Adrenal gland (tissue), 5 donors: ENCODE data around the gene TUB.

Experiments
- POLR2A ChIP-seq, 2 donors: fragments of 450-650 bp; IDR thresholded peaks; one replicate each; pipeline ENCODE4 v1.6.1; 2017; ENCODE audit warnings: antibody characterized with exemption in 2 of 2, mild to moderate bottlenecking in 2 of 2, moderate library complexity in 1 of 2
- TF ChIP-seq, protein P1 (sequence below), 6 experiments: fragments of 450-650 bp in 4 of 6; fragments of 200-600 bp in 2 of 6; sonication (generic) in 1 of 6; IDR thresholded peaks; 1 replicate in 5 of 6; 2 replicates in 1 of 6; pipeline versions ENCODE4 v1.5.1 to v1.8.0; 2016 to 2021; ENCODE audit warnings: antibody characterized with exemption in 6 of 6, mild to moderate bottlenecking in 2 of 6, moderate library complexity in 1 of 6
- donor health status: DM: no; HTN: no; CAD: no.

DNA sequence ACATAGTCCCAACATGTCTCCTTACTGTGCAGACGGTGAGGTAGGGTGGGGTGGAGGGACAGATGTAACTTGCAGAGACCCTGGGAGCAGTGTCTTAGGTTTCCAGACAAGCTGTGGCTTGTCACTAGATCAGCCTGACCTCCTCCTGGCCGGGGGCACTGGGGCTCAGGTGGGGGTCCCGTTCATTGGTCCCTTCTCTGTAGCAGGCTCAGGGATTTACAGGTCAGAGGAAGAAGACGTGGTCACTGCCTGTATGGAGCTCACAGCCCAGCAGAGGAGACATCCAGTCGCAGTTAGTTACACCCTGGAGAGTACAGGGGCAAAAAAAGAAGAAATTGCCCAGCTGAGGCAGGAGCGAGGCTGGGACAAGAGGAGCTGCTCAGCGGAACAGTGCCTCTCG is 22.0 kb upstream of the TUB start:
- TF ChIP-seq, protein P1, sequence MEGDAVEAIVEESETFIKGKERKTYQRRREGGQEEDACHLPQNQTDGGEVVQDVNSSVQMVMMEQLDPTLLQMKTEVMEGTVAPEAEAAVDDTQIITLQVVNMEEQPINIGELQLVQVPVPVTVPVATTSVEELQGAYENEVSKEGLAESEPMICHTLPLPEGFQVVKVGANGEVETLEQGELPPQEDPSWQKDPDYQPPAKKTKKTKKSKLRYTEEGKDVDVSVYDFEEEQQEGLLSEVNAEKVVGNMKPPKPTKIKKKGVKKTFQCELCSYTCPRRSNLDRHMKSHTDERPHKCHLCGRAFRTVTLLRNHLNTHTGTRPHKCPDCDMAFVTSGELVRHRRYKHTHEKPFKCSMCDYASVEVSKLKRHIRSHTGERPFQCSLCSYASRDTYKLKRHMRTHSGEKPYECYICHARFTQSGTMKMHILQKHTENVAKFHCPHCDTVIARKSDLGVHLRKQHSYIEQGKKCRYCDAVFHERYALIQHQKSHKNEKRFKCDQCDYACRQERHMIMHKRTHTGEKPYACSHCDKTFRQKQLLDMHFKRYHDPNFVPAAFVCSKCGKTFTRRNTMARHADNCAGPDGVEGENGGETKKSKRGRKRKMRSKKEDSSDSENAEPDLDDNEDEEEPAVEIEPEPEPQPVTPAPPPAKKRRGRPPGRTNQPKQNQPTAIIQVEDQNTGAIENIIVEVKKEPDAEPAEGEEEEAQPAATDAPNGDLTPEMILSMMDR (IDR thresholded peaks at IDR 0.05), result no peak
- TF ChIP-seq POLR2A (IDR thresholded peaks at IDR 0.05), result no peak
